Measurements from ENCODE around the gene DNAJB7. TPM values are rescaled to one million over a fixed set of nuclear protein-coding genes. Genes with fewer than 3 reads are reported as not detected.
"Not testable (repeated sequence)": the region's sequence is repeated elsewhere in the genome, so short reads cannot be mapped to it uniquely, and the experiment has no call there.

DNAJB7 gene
- total RNA-seq, 1 experiment from 2014 or later, result not detected

DNA sequence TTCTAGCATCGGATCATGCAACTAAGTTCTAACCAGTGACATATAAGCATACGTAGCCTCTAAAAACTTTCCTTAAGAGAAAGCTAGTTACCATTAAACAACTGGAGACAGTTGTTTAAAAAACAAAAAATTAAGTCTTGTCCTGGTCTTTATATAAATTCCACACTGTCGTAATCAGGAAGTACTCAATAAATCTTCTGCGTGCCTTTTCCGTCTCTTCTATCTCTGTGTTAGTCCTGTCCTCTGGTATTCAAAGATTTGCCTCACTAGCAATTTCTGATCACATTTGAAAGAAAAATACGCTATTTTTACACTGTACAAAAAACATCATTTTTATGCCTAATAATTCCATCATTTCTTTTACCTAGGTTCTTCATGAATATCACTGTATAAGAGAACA lies 32.8 kb downstream of the DNAJB7 start:
- DNase-seq (ENCODE audit: low spot score) (no peak), ATAC-seq (no peak)
- H3K27ac Mint-ChIP-seq, result peak overlapping the region; percentile 62; the same call in 1 of the 2 replicates
- H3K27me3 Mint-ChIP-seq (ENCODE audit: low read depth), result no peaks in the 10 kb centered on the region
- no peaks in the 10 kb centered on the region for H3K9me3 Mint-ChIP-seq
- no peak for TF ChIP-seq RELA (CRISPR knock-in tag; IDR thresholded peaks at IDR 0.05; ENCODE audit: borderline replicate concordance)
- TF ChIP-seq, protein P1, sequence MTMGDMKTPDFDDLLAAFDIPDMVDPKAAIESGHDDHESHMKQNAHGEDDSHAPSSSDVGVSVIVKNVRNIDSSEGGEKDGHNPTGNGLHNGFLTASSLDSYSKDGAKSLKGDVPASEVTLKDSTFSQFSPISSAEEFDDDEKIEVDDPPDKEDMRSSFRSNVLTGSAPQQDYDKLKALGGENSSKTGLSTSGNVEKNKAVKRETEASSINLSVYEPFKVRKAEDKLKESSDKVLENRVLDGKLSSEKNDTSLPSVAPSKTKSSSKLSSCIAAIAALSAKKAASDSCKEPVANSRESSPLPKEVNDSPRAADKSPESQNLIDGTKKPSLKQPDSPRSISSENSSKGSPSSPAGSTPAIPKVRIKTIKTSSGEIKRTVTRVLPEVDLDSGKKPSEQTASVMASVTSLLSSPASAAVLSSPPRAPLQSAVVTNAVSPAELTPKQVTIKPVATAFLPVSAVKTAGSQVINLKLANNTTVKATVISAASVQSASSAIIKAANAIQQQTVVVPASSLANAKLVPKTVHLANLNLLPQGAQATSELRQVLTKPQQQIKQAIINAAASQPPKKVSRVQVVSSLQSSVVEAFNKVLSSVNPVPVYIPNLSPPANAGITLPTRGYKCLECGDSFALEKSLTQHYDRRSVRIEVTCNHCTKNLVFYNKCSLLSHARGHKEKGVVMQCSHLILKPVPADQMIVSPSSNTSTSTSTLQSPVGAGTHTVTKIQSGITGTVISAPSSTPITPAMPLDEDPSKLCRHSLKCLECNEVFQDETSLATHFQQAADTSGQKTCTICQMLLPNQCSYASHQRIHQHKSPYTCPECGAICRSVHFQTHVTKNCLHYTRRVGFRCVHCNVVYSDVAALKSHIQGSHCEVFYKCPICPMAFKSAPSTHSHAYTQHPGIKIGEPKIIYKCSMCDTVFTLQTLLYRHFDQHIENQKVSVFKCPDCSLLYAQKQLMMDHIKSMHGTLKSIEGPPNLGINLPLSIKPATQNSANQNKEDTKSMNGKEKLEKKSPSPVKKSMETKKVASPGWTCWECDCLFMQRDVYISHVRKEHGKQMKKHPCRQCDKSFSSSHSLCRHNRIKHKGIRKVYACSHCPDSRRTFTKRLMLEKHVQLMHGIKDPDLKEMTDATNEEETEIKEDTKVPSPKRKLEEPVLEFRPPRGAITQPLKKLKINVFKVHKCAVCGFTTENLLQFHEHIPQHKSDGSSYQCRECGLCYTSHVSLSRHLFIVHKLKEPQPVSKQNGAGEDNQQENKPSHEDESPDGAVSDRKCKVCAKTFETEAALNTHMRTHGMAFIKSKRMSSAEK (CRISPR knock-in tag; IDR thresholded peaks at IDR 0.05; ENCODE audit: borderline replicate concordance), result no peak
- TF ChIP-seq ZNF396 (CRISPR knock-in tag; IDR thresholded peaks at IDR 0.05; ENCODE audit: borderline replicate concordance), result no peak
- no peak for TF ChIP-seq HMGA2 (CRISPR knock-in tag; IDR thresholded peaks at IDR 0.05)
- TF ChIP-seq SMAD3 (CRISPR knock-in tag; IDR thresholded peaks at IDR 0.05; ENCODE audit: borderline replicate concordance), result no peak
- TF ChIP-seq ZNF423 (CRISPR knock-in tag; IDR thresholded peaks at IDR 0.05), result no peak
- TF ChIP-seq SOX15 (CRISPR knock-in tag; IDR thresholded peaks at IDR 0.05), result no peak
- no peak for TF ChIP-seq GRHL2 (CRISPR knock-in tag; IDR thresholded peaks at IDR 0.05; ENCODE audit: insufficient replicate concordance, severe bottlenecking)
- no peak for TF ChIP-seq SMAD4 (CRISPR knock-in tag; IDR thresholded peaks at IDR 0.05)
- TF ChIP-seq ZBTB21 (CRISPR knock-in tag; IDR thresholded peaks at IDR 0.05; ENCODE audit: borderline replicate concordance), result no peak
- ChIA-PET POLR2A (no interaction called here), CTCF (interaction anchor here (1.2 kb wide), 1 partner anchor 146 kb away, joined by 3 read pairs; no protein-coding TSS in a partner anchor)
- H3K36me3 Mint-ChIP-seq, result peaks cover 64% of the 10 kb centered on the region
- H3K4me1 Mint-ChIP-seq, result peaks cover 24% of the 10 kb centered on the region
- no peak overlapping the region for H3K4me3 Mint-ChIP-seq

DNA sequence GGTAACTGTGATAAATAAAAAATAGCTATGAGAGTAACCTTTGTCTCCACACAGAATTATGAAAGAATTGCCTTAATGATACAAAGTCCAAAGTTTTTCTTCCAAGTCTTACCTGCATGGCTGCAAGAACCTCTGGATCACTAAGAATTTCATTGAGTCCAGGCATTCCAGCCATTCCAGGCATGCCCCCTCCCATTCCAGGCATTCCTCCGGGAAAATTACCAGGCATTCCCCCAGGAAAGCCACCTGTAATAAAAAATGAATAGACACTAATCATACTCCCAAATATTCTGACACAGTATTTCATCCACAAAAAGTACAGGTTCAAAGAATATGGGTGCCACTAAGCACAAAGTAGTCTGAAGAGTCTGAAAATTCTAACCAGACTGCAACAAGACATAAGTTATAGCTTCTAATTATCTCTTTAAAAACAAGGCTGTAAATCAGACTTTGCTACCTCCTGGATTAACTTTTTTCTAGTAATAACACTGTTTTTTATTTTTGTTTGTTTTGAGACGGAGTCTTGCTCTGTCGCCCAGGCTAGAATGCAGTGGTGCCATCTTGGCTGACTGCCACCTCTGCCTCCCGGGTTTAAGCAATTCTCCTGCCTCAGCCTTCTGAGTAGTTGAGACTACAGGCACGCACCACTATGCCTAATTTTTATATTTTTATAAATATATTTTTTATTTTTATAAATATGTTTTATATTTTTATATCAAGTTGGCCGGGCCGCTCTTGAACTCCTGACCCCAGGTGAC lies 34.8 kb downstream of the DNAJB7 start:
- Mint-ChIP-seq H3K36me3 (peaks cover 66% of the 10 kb centered on the region), H3K4me3 (peak overlapping the region; percentile 37), H3K4me1 (peaks cover 24% of the 10 kb centered on the region), H3K27me3 (ENCODE audit: low read depth) (no peaks in the 10 kb centered on the region), H3K27ac (peak overlapping the region; percentile 97), H3K9me3 (no peaks in the 10 kb centered on the region)
- TF ChIP-seq TEAD4 (CRISPR knock-in tag; IDR thresholded peaks at IDR 0.05), result peak; percentile 97; the same call in 1 of the 2 replicates
- TF ChIP-seq JUN (CRISPR knock-in tag; IDR thresholded peaks at IDR 0.05), result no peak
- peak; percentile 95 for TF ChIP-seq TEAD1 (CRISPR knock-in tag; IDR thresholded peaks at IDR 0.05)
- POLR2A ChIA-PET, result no interaction called here
- DNase-seq (ENCODE audit: low spot score) (peak; percentile 51), ATAC-seq (no peak)
- CTCF ChIA-PET, result no interaction called here

DNA sequence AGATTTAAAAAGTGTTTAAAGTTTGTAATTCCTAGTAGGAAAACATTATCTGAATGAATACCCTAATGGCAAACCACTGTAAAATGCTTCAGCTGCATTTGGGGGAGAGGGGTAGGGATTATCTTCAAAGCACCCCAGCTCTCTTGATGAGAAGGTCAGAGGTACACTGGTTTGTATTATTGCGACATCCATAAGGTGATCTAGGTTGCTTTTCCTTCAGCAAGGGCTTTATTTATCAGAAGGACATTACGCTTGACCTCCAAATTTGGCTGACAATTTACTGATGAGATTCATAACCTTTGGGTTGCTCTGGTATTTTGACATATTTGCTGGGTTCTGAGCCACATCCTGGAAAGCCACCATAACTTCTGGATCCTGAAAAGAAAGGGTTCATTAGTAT lies 35.6 kb downstream of the DNAJB7 start:
- H3K27me3 Mint-ChIP-seq (ENCODE audit: low read depth); ATAC-seq; H3K9me3 Mint-ChIP-seq; DNase-seq (ENCODE audit: low spot score); CTCF ChIA-PET: not testable (repeated sequence)
- peak overlapping the region; percentile 37; the same call in 1 of the 2 replicates for H3K4me3 Mint-ChIP-seq
- POLR2A ChIA-PET, result interaction anchor here (0.6 kb wide), 1 partner anchor 190 kb away, joined by 3 read pairs; no protein-coding TSS in a partner anchor
- peaks cover 24% of the 10 kb centered on the region for H3K4me1 Mint-ChIP-seq
- H3K27ac Mint-ChIP-seq, result peak overlapping the region; percentile 97
- H3K36me3 Mint-ChIP-seq, result peaks cover 59% of the 10 kb centered on the region

DNA sequence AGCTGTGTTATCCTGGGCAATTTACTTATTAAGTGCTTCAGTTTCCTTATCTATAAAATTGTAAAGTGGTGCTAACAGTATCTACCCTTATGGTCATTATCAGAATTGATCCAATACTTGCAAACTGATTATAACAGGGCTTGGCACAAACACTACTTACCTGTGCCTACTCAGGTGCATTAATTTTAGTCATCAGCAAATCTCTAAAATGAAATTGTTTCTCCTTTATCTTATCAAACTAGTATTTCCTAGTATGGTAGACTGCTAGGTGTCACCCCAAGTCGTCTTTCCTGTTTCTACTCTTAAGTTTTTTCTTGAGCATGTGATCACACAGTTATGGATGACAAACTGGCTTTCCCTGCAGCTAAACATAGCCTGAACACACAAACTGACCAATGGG lies 38.5 kb downstream of the DNAJB7 start:
- no peaks in the 10 kb centered on the region for H3K9me3 Mint-ChIP-seq
- H3K27ac Mint-ChIP-seq, result 0 out of 2 replicates have a peak overlapping the region, but pooled peaks have one; percentile 34
- ATAC-seq, result no peak
- H3K36me3 Mint-ChIP-seq, result peaks cover 40% of the 10 kb centered on the region
- ChIA-PET CTCF (interaction anchor here (0.6 kb wide), 1 partner anchor 100 kb away, joined by 3 read pairs; no protein-coding TSS in a partner anchor), POLR2A (no interaction called here)
- H3K4me3 Mint-ChIP-seq, result no peak overlapping the region
- no peaks in the 10 kb centered on the region for H3K27me3 Mint-ChIP-seq (ENCODE audit: low read depth)
- peaks cover 34% of the 10 kb centered on the region for H3K4me1 Mint-ChIP-seq
- no peak for DNase-seq (ENCODE audit: low spot score)
- TF ChIP-seq, protein P2, sequence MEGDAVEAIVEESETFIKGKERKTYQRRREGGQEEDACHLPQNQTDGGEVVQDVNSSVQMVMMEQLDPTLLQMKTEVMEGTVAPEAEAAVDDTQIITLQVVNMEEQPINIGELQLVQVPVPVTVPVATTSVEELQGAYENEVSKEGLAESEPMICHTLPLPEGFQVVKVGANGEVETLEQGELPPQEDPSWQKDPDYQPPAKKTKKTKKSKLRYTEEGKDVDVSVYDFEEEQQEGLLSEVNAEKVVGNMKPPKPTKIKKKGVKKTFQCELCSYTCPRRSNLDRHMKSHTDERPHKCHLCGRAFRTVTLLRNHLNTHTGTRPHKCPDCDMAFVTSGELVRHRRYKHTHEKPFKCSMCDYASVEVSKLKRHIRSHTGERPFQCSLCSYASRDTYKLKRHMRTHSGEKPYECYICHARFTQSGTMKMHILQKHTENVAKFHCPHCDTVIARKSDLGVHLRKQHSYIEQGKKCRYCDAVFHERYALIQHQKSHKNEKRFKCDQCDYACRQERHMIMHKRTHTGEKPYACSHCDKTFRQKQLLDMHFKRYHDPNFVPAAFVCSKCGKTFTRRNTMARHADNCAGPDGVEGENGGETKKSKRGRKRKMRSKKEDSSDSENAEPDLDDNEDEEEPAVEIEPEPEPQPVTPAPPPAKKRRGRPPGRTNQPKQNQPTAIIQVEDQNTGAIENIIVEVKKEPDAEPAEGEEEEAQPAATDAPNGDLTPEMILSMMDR (IDR thresholded peaks at IDR 0.05), result no peak
- TF ChIP-seq JUN (CRISPR knock-in tag; IDR thresholded peaks at IDR 0.05), result no peak
- TF ChIP-seq, protein P1 (CRISPR knock-in tag; IDR thresholded peaks at IDR 0.05; ENCODE audit: borderline replicate concordance), result no peak
- TF ChIP-seq SP1 (CRISPR knock-in tag; conservative IDR thresholded peaks at IDR 0.05), result no peak
- TF ChIP-seq, protein P3, sequence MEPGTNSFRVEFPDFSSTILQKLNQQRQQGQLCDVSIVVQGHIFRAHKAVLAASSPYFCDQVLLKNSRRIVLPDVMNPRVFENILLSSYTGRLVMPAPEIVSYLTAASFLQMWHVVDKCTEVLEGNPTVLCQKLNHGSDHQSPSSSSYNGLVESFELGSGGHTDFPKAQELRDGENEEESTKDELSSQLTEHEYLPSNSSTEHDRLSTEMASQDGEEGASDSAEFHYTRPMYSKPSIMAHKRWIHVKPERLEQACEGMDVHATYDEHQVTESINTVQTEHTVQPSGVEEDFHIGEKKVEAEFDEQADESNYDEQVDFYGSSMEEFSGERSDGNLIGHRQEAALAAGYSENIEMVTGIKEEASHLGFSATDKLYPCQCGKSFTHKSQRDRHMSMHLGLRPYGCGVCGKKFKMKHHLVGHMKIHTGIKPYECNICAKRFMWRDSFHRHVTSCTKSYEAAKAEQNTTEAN (CRISPR knock-in tag; IDR thresholded peaks at IDR 0.05), result no peak
